SIG-M5 treated with dmso at 0.1 percent for 504 hours (cell line): Measurements from ENCODE around the gene TTN.
"Not testable (repeated sequence)": the region's sequence is repeated elsewhere in the genome, so short reads cannot be mapped to it uniquely, and the experiment has no call there.

Experiments
- DNase-seq: peaks from one replicate; lab custom pipeline; 2025; ENCODE audit not compliant: unreplicated experiment; lab: John Stamatoyannopoulos, UW

Gene TTN

GRCh38 chr2:178674122-178674521, 133.1 kb downstream of the TTN start:
- no peak for DNase-seq

GRCh38 chr2:178666458-178666857, 140.8 kb downstream of the TTN start:
- no peak for DNase-seq

GRCh38 chr2:178658480-178658879, 148.7 kb downstream of the TTN start:
- not testable (repeated sequence) for DNase-seq

GRCh38 chr2:178650554-178650953, 156.7 kb downstream of the TTN start:
- no peak for DNase-seq

GRCh38 chr2:178644919-178645318, 162.3 kb downstream of the TTN start:
- no peak for DNase-seq

- DNase-seq: no peak
Measured at GRCh38 chr2:178641498-178641897, 165.7 kb downstream of the TTN start.

GRCh38 chr2:178635897-178636296, 171.3 kb downstream of the TTN start:
- no peak for DNase-seq

- DNase-seq: no peak
Measured at GRCh38 chr2:178632729-178633128, 174.5 kb downstream of the TTN start.

- DNase-seq: no peak
Measured at GRCh38 chr2:178630581-178630980, 176.6 kb downstream of the TTN start.

- no peak for DNase-seq
Measured at GRCh38 chr2:178629463-178629862, 177.8 kb downstream of the TTN start.

- DNase-seq: no peak
Measured at GRCh38 chr2:178628605-178629004, 178.6 kb downstream of the TTN start.

GRCh38 chr2:178627401-178627800, 179.8 kb downstream of the TTN start:
- DNase-seq: no peak

- no peak for DNase-seq
Measured at GRCh38 chr2:178615969-178616368, 191.3 kb downstream of the TTN start.

- DNase-seq: no peak
Measured at GRCh38 chr2:178602901-178603300, 204.3 kb downstream of the TTN start.

GRCh38 chr2:178592655-178593054, 214.6 kb downstream of the TTN start:
- no peak for DNase-seq

- DNase-seq: no peak
Measured at GRCh38 chr2:178589335-178589734, 217.9 kb downstream of the TTN start.

- DNase-seq: no peak
Measured at GRCh38 chr2:178584666-178585065, 222.6 kb downstream of the TTN start.

- DNase-seq: peak; percentile 83
Measured at GRCh38 chr2:178579006-178579405, 228.2 kb downstream of the TTN start.

- no peak for DNase-seq
Measured at GRCh38 chr2:178574789-178575188, 232.4 kb downstream of the TTN start.

GRCh38 chr2:178568227-178568626, 239.0 kb downstream of the TTN start:
- DNase-seq: no peak

- DNase-seq: no peak
Measured at GRCh38 chr2:178553047-178553446, 254.2 kb downstream of the TTN start.

- DNase-seq: no peak
Measured at GRCh38 chr2:178550352-178550751, 256.9 kb downstream of the TTN start.

- no peak for DNase-seq
Measured at GRCh38 chr2:178542569-178542968, 264.7 kb downstream of the TTN start.

GRCh38 chr2:178542161-178542560, 265.1 kb downstream of the TTN start:
- DNase-seq: no peak
